Measurements from ENCODE around the gene KLF13.

Gene KLF13

DNA sequence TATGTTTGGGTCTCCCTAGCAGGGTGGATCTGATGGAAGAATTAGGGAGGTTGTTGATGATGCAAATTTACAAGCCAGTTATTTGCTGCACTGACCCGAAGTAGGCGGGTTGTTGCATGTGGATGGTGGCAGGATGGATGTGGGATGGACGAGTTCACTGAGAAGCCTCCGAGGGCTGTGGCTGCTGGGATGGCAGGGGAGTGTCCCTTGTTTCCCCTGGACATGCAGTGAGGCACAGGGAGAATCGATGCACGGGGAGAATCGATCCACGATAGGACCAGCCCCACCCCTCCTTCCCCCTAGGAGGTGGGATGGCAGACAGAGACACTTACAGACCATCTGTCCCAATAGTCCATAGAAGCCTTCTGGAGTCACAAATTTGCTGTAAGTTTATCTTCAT lies 31.0 kb upstream of the KLF13 start:
- TF ChIP-seq CTCF (IDR thresholded peaks at IDR 0.05; ENCODE audit: control insufficient read depth, extremely low read depth, insufficient read depth): no peak
- H3K4me3 ChIP-seq (ENCODE audit: low read depth, low read length): no peak overlapping the region
- DNase-seq (ENCODE audit: low read depth): no peak

DNA sequence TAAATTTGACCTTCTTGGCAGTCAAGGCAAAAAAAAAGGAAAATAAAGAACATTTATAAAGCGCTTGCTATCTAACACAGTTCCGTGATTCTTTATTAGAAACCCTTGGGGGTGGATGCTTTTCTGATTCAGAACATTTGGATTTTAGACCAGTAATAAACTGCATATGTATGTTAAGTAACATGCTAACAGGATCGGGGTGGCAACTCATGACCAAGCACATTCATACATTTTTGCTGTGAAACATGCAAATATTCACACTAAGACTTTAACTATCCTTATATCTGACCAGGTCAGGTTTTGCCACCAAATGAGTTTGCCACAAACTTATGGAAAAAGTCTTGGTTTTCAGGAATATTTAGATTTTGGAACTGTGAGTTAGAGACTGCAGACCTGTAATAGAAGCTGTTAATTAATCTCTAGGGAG lies 30.4 kb upstream of the KLF13 start:
- no peak for DNase-seq (ENCODE audit: low read depth)
- no peak for TF ChIP-seq CTCF (IDR thresholded peaks at IDR 0.05; ENCODE audit: control insufficient read depth, extremely low read depth, insufficient read depth)
- H3K4me3 ChIP-seq (ENCODE audit: low read depth, low read length): no peak overlapping the region

GRCh38 chr15:31296646-31297574 lies 29.7 kb upstream of the KLF13 start:
- no peak for TF ChIP-seq CTCF (IDR thresholded peaks at IDR 0.05; ENCODE audit: control insufficient read depth, extremely low read depth, insufficient read depth)
- H3K4me3 ChIP-seq (ENCODE audit: low read depth, low read length): peak overlapping the region; percentile 12; the same call in 1 of the 2 replicates
- DNase-seq (ENCODE audit: low read depth): peak; percentile 52

- no peak for DNase-seq (ENCODE audit: low read depth)
- H3K4me3 ChIP-seq (ENCODE audit: low read depth, low read length): no peak overlapping the region
- TF ChIP-seq CTCF (IDR thresholded peaks at IDR 0.05; ENCODE audit: control insufficient read depth, extremely low read depth, insufficient read depth): no peak
Measured at GRCh38 chr15:31297575-31298456, 28.8 kb upstream of the KLF13 start.

GRCh38 chr15:31298707-31299172 lies 27.9 kb upstream of the KLF13 start:
- TF ChIP-seq CTCF (IDR thresholded peaks at IDR 0.05; ENCODE audit: control insufficient read depth, extremely low read depth, insufficient read depth): no peak

DNA sequence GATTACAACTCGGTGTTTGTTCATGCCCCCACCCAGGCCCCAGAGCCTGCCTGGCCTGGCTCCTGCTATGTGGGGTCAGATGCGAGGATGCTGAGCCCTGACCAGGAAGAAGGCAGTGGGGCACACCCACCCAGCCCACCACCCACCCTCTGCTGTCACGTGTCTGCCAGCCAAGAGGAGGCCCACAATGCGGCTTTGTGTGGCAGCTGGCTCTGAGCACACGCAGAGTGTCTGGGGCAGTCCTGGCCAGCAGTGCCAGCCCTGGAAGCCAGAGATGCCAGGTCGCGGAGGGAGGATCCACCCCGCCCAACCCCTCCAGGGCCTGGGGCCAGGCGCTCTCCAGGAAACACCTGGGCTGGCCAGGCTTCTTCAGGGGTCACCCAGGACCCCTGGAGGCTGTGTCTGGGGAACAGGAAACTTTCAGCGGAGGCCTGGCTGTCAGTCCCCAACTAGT lies 26.4 kb upstream of the KLF13 start:
- no peak overlapping the region for H3K4me3 ChIP-seq (ENCODE audit: low read depth, low read length)
- DNase-seq (ENCODE audit: low read depth): no peak
- no peak for TF ChIP-seq CTCF (IDR thresholded peaks at IDR 0.05; ENCODE audit: control insufficient read depth, extremely low read depth, insufficient read depth)

More at GRCh38 chr15:31298707-31299172, 27.9 kb upstream of the KLF13 start:
- H3K4me3 ChIP-seq (ENCODE audit: low read depth, low read length): no peak overlapping the region
- no peak for DNase-seq (ENCODE audit: low read depth)

All from LNCaP clone FGC (cell line).